ENCODE results near the gene HJV.

Gene HJV

DNA sequence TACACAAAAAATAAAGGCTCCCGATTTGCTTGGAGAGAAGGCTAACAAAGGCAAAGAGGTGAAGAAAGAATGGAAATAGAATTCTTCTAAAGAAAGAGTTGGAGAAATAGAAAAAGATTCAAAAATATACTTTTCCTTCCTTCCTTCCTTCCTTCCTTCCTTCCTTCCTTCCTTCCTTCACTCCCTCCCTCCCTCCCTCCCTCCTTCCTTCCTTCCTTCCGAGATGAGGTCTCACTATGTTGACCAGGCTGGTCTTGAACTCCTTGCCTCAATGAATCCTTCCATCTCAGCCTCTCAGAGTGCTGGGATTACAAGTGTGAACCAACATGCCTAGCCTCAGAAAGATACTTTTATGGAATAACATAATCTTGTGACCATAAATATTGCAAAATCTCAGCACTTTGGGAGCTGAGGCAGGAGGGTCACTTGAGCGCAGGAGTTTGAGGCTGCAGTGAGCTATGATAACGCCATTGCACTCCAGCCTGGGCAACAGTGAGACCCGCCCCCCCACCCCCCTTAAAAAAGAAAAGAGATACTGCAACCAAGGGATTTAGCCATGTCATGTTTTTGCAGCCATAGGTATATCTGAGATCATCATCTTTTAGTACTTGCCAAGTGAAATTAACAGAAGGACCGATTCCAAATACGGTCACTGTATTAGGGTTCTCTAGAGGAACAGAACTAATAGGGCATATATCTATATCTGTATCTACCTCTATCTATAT lies 1.0 kb upstream of the HJV start:
- no peak for DNase-seq (ENCODE audit: low read depth, low spot score)

DNA sequence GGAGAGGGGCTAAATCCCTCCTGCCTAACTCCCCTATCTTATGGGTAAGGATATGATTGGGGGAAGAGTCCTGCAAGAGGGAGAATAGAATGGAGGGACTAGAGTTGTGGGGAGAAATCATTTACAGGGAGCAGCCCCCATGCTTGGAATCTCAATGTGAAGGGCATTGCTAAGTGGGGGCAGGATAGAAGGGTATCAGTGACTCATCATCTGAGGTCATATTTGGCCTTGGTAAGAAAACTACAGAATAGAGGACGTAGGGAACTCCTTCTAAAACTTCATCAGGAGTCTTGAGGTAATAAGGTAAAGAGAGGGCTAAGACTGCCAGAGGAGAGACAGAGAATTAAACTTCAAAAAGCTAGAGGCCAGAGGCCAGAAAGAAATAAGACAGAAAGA lies 487 bp downstream of the HJV start:
- DNase-seq (ENCODE audit: low read depth, low spot score) = no peak

DNA sequence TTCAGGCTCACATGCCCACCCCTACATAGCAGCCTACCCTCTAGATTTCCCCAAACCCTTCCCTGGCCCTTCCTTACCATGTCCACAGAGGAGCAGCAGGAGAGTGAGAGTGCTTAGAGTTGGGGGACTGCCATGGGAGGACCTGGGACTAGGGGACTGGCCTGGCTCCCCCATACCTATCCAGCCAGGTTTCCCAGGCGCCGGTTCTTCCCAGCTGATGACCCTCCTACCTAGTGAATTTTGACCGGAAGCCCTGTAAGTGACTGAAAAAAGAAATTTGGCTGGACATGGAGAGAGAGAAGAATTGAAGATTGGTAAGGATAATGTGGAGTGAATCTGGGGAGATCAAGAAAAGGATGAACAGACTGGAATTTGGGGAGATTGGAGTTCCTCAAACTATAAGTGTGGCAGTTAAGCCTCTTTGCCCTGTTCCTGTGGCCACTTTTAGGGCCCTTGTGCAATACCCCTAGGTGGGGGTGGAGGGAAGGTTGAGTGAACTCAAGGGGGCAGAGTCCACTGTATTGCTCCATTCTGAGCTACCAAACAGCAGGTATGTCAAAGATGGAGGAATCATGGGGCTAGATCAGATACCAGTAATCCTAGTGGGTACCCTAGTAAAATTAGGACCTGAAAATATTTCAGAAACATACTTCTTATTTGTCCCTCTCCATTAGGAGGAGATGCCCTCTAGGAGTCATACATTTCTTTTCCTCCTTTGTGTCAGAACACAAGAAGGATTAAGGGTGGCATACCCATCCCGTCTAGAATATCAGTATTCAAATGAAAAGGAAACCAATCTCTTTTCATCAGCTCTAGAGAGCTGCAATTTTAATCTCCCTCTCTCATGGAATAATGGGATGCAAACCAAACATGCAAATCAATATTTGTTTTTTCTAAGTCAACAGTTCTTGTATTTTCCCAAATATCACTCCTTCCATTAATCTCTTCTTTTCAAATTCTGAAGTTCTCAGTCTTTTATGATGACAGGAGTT lies 1.2 kb downstream of the HJV start:
- no peak for DNase-seq (ENCODE audit: low read depth, low spot score)

DNA sequence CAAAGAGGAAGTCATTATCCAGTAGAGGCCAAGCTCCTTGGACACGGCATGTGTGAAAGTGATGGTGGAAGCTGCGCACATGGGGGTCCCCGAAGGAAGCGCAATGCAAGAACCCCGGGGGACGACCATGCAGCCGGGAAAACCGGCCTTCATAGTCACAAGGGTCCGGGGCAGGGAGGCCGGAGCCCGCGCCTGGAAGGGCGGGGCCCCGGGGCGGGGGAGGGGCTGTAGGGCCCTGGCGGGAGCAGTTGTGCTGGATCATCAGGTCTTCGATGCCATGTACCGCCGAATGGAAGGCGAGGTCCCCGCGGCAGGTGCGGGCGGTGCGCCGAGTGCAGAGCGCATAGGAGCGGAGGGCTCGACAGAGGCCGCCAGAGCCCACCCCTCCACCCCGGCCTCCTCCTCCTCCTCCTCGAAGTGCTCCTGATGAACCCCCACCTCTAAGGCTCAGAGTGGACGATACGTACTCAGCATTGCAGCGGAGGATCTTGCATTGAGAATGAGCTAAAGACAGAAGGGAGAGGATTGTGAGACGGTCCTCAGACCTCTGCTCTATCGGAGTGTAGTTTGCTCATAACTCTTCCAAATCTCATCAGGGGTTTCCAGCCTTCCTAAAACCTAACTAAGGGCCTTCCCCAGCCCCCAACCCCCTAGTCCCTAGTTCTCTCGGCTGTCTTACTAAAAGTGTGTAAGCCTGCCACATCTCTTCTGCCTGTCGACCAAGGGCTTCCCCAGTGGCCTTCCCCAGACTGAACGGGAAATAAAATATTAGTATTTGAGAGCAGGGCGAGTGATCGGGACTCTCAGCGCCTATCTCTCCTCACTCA lies 2.1 kb downstream of the HJV start:
- DNase-seq (ENCODE audit: low read depth, low spot score) = no peak

DNA sequence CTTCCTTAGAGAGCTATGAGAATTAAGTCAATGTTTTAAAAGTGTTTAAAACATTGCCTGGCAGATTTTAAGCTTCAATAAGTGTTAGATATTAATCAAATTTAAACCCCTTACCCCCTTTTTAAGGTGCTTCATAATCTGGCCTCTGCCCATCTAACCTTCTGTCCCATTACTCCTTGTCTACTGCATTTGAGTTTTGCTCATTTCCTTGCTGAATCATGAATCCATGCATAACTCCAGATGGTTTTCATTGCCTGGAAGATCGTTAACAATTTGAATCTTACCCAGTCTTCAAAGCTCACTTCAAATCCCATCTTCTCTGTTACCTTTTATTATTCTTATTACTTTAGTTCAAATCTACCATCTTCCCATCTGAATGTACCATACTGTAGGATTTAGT lies 4.6 kb downstream of the HJV start:
- no peak for DNase-seq (ENCODE audit: low read depth, low spot score)

DNA sequence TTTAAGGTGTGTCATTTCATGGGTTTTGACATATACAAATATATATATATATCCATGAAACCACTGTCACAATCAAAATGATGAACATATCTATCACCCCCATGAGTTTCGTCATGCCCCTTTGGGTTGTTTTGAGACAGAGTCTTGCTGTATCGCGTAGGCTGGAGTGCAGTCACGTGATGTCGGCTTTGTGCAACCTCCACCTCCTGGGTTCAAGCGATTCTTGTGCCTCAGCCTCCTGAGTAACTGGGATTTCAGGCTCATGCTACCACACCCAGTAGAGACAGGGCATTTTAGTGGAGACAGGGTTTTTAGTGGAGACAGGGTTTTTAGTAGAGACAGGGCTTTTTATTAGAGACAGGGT lies 8.0 kb downstream of the HJV start:
- no peak for DNase-seq (ENCODE audit: low read depth, low spot score)

DNA sequence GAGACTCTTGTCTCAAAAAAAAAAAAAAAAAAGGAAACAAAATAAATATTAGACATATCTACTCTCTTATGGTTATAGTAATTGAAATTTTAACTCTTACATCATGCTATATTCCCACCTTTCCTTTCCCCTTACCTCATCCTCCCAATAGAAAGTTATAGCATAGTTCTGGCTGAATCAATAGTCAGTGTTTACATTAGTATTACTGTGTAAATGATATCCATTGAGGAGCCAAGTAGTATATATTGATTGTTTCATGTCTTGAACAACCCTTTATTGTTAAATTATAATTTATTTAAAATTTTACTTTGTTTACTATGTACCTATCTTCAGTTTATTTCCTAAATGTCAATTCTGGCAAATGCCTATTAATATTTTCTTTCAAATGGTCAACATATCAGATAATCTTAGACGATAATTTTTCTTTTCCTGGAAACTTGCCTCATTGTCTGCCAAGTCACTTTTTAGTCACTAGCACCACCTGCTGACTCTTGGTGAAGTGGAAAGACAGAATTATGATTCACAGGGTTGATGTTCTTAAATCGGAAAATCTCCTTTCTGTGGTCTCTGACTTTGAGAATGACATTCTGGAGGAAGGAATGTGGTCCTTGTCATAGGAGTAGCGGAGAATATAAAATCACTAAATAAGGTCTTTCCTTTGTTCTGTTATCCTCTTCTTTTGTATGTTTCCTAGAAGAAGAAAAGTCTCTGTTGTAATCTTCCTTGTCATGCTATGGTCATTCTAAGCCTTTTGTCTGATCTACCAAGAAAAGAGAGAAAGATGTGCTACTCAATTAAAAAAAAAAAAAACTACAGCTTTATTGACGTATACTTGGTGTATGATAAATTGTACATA lies 8.6 kb downstream of the HJV start:
- DNase-seq (ENCODE audit: low read depth, low spot score) = no peak

DNA sequence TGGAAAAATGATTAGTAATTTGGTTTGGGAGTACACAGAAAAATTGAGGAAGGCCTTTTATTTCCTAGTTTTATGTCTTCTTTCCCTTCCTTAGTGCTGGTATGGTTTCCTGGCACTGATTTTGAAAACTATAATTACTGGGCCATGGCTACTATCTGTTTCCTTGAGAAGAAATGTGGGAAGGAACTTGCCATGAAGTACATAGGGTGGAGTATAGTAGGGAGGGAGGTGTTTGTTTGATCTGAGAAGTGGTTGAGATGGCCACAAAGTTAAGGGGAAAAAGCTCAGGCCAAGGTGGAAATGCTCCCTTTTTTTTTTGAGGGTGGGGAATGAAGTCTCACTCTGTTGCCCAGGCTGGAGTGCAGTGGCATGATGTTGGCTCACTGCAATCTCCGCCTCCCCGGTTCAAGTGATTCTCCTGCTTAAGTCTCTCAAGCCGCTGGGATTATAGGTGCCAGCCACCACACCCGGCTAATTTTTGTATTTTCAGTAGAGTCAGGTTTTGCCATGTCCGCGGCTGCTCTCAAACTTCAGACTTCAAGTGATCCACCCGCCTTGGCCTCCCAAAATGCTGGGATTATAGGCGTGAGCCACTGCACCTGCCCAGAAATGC lies 11.3 kb downstream of the HJV start:
- no peak for DNase-seq (ENCODE audit: low read depth, low spot score)

DNA sequence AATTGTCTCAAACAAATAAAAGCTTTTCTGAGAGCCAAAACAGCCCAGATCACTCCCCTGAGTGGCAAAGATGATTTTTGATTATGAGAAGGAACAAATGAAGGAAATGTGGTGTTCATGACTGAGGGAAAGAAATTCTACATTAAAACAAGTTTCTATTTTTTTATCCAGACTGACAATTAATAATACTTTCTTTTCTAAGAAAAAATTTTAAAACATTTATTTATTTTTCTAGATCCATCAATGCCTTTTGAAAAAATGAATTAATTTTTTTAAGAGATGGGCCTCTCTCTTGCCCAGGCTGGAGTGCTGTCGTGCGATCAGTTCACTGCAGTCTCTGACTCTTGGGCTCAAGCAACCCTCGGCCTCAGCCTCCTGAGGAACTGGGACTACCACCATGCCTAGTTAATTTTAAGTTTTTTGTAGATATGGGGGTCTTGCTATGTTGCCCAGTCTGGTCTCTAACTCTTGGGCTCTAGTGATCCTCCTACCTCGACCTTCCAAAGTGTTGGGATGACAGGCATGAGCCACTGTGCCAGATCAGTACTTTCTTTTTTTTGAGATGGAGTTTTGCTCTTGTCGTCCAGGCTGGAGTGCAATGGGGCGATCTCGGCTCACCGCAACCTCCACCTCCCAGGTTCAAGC lies 13.9 kb downstream of the HJV start:
- no peak for DNase-seq (ENCODE audit: low read depth, low spot score)

DNA sequence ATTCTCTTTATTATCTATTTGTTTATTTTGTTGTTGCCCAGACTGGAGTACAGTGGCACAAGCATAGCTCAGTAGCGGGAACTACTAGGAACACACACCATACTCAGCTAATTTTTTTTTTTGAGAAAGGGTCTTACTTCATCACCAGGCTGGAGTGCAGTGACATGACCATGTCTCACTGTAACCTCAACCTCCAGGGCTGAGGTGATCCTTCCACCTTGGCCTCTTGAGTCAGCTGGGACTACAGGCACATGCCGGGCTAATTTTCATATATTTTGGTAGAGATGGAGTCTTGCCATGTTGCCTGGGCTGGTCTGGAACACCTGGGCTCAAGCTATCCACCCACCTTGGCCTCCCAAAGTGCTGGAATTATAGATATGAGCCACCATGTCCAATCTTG lies 19.8 kb downstream of the HJV start:
- no peak for DNase-seq (ENCODE audit: low read depth, low spot score)

DNA sequence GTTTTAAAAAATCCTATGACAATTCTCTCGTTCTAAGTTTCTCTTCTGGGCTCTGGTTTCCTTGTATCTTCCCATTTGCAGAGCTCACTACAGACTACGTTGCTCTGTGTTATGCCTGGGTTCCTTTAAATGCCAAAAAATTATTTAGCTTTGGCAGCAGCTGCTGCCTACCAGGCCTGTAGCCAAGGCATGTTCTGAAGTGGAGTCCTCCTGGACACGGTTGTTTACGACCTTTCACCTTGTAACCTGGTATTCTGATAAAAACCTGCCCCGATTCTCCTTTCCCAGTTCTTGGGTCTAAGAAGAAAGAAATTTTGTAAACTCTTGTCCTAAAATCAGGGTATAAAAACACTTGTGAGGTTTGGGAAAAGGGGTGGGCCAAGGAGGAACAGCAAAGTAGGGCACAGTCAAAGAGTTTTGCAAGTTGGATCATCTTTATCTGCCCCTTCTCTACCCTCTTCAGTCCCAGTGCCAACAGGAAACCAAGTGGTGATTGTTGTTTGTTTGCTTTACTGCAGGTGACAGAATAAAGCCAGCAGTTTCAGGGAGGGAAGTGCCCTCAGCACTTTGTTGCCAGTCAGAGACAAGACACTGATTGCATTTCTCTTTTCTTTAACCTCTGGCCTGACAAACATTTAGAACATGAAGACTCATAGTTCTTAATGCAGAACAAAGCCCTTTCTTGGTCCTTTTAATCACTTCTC lies 22.1 kb downstream of the HJV start:
- no peak for DNase-seq (ENCODE audit: low read depth, low spot score)

DNA sequence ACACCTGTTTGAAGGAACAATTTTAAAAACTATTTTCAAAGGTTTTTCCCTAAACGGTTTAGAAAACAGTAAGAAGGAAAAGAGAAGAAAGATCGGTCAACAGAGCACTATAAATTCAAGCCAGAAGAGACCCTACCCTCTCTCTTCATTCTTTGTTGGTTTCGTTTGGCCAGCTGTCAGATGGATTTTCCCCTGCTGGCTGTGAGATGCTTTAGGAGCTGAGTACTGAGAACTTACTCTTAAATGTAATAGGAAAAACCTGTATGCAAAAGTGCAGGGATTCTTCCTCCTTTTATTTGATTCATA lies 23.9 kb downstream of the HJV start:
- DNase-seq (ENCODE audit: low read depth, low spot score) = no peak

DNA sequence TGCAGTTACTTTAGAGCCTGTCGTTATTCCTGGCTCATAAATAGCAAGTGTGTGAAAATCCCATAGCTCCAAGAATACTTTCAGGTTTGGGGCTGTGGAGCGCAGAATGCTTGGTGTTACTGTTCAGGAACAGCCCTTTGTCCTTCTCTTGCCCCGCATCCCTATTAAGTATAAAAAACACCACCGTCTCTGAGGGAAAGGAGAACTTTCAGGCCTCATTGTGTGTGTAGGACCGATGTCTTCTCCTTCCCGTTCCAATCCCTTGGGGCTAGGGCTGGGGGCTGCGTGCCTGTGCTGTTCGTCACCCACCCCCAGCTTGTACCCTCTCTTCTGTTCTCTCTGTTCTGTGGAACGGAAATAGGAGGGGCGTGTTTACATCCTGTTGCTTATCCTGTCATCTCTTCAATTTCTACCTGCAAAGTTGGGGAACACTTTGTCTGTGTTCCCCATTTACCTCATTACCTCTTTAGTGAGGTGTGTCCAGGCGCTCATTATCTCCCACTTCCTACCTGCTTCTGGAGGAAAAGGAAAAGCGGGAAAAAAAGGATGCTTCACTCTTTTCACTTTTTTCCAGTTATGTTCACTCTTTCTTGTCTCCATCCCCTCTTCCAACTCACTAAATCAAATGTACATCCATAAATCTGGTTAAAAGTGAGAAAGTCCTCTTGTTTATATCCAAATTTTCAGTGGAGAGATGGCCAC lies 24.4 kb downstream of the HJV start:
- DNase-seq (ENCODE audit: low read depth, low spot score) = no peak

DNA sequence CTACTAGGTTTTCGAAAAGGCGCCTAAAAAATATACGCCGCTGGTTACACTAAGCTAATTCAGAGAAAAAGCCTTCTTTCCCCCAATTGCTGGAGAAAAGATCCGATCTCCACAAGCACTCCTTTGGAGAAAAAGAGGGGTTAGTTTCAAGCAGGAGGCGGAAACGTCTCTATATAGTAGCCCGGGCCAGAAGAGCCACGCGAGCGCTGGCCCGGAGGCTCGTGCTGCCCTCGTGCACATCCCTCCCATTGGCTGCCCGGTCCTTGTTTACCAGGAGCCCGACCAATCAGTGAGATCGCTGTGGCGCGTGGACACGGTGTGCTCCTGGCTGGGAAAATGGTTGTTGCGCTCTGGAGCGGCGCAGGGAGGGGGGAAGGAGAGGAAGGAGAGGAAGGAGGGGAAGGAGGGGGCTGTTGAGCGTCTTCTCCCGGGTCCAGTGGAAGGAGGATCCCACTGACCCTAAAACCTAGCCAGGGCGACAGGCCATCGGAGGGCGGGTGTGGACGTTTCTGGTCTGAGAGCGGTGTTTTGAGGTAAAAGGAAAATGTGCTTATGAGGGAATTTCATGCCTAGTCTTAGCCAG lies 25.0 kb downstream of the HJV start, which contains the start of gene TXNIP:
TSS of gene TXNIP (minus strand) at position 147 of the 583 bp plus-strand sequence. CDS start 313 bp downstream, outside the sequence.
- DNase-seq (ENCODE audit: low read depth, low spot score) = peak; percentile 92

DNA sequence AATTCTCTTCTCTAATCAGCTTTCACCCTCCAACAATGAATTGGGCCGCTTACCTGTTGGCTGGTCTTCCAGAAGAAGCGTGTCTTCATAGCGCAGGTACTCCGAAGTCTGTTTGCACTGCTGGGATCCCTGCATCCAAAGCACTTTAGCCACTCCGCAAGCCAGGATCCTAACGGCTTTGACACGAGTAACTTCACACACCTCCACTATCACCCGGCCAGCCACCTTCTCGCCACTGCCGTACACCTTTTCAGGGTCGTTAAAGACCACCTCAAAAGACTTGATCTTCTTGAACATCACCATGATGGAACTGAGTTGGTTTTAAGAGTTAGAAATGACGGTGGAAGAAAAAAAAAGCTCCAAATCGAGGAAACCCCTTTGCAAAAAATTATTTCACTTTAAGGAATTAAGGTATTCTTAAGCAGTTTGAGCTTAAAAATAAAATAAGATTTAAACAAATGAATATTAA lies 25.5 kb downstream of the HJV start:
- no peak for DNase-seq (ENCODE audit: low read depth, low spot score)

DNA sequence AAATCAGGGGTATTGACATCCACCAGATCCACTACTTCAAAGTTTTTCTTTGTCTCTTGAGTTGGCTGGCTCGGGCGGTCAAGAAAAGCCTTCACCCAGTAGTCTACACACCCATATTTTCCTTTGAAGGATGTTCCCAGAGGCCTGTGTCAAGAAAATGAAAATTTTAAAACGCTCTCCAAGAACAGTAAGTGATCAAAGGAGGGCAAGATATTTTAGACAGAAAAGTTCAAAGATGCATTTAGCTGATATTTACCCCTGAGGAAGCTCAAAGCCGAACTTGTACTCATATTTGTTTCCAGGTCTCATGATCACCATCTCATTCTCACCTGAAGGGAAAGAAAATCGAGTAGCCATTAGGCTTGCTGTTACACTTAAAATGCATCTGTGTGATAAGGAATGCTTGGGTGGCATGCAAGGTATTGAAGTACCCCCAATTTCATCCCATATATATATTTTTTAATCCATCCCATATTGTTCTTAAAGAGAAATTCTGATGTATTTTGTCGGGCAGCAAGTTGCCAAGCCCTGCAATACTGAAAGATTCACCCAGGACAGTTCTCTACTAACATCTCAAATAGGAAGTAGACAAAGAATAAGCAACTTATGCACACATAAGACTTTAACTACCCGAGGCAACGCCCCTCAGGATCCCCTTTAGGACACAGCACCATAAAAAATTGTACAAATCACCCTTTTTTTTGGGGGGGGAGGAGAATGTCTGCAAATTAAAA lies 26.2 kb downstream of the HJV start:
- DNase-seq (ENCODE audit: low read depth, low spot score) = no peak

DNA sequence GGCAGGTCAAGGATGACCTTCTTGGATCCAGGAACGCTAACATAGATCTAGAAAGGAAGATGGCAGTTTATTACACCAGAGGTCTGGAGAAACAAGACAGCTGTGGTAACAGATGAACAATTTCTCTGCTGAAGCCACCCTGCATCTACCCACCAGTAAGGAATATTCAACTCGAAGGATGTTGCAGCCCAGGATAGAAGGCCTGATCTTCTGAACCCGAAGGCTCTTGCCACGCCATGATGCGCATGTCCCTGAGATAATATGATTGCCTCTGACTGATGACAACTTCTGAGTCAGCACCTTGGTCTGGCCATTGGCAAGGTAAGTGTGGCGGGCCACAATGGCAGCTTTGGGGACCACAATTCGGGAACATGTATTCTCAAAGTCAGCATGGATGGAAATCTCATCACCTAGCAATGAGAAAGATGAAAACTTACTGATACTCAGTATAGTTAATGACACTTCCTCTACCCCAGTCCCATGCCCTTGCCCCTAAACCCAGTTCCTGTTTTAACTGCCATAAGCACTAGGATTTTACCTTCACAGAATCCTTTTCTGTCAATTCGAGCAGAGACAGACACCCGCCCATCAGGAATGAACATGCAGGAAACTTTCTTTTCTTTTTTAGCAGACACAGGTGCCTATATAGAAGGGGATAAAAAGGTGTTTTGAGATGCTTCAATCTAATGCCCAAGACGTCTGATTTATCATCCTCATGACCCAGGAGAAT lies 27.0 kb downstream of the HJV start:
- DNase-seq (ENCODE audit: low read depth, low spot score) = no peak
